Measurements from ENCODE around the gene SNX15. TPM values are rescaled to one million over a fixed set of nuclear protein-coding genes. Genes with fewer than 3 reads are reported as not detected.
"Not testable (repeated sequence)": the region's sequence is repeated elsewhere in the genome, so short reads cannot be mapped to it uniquely, and the experiment has no call there.

SNX15 gene
- total RNA-seq, 1 donor from 2014 or later = 39.4 TPM

GRCh38 chr11:65016705-65017104, 10.5 kb upstream of the SNX15 start:
- peak; percentile 37 for DNase-seq (ENCODE audit: low spot score)

GRCh38 chr11:65017937-65018336, 9.3 kb upstream of the SNX15 start:
- no peak for DNase-seq (ENCODE audit: low spot score)

GRCh38 chr11:65019824-65020223, 7.4 kb upstream of the SNX15 start:
- DNase-seq (ENCODE audit: low spot score) = no peak

GRCh38 chr11:65021003-65021402, 6.2 kb upstream of the SNX15 start:
- no peak for DNase-seq (ENCODE audit: low spot score)

GRCh38 chr11:65021509-65021908, 5.7 kb upstream of the SNX15 start:
- DNase-seq (ENCODE audit: low spot score) = no peak

- DNase-seq (ENCODE audit: low spot score) = not testable (repeated sequence)
These were observed 3.7 kb upstream of the SNX15 start for GRCh38 chr11:65023502-65023901.

- DNase-seq (ENCODE audit: low spot score) = no peak
These were observed 429 bp upstream of the SNX15 start for GRCh38 chr11:65026810-65027209.

GRCh38 chr11:65032216-65032615, 5.0 kb downstream of the SNX15 start:
- no peak for DNase-seq (ENCODE audit: low spot score)

- DNase-seq (ENCODE audit: low spot score) = no peak
These were observed 7.2 kb downstream of the SNX15 start for GRCh38 chr11:65034423-65034822.

GRCh38 chr11:65035579-65035978, 8.3 kb downstream of the SNX15 start:
- no peak for DNase-seq (ENCODE audit: low spot score)

- peak; percentile 47 for DNase-seq (ENCODE audit: low spot score)
These were observed 9.7 kb downstream of the SNX15 start for GRCh38 chr11:65036931-65037330.

GRCh38 chr11:65040520-65040846, 13.2 kb downstream of the SNX15 start:
- DNase-seq (ENCODE audit: low spot score) = no peak

GRCh38 chr11:65040847-65041622, 13.8 kb downstream of the SNX15 start, which contains the start of gene SAC3D1:
SAC3D1 (plus strand) TSS chr11:65041210; CDS start chr11:65041293, 83 bp downstream.
- DNase-seq (ENCODE audit: low spot score) = peak; percentile 87

- no peak for DNase-seq (ENCODE audit: low spot score)
These were observed 15.7 kb downstream of the SNX15 start for GRCh38 chr11:65042891-65043290.

- peak; percentile 18 for DNase-seq (ENCODE audit: low spot score)
These were observed 16.8 kb downstream of the SNX15 start for GRCh38 chr11:65043881-65044501.

- DNase-seq (ENCODE audit: low spot score) = no peak
These were observed 17.8 kb downstream of the SNX15 start for GRCh38 chr11:65045061-65045460.

GRCh38 chr11:65045728-65046127, 18.5 kb downstream of the SNX15 start:
- no peak for DNase-seq (ENCODE audit: low spot score)

- DNase-seq (ENCODE audit: low spot score) = no peak
These were observed 20.6 kb downstream of the SNX15 start for GRCh38 chr11:65047581-65048422.

- no peak for DNase-seq (ENCODE audit: low spot score)
These were observed 24.2 kb downstream of the SNX15 start for GRCh38 chr11:65051398-65051858.

GRCh38 chr11:65053827-65054508, 26.7 kb downstream of the SNX15 start:
- DNase-seq (ENCODE audit: low spot score) = no peak

GRCh38 chr11:65055538-65055937, 28.3 kb downstream of the SNX15 start:
- no peak for DNase-seq (ENCODE audit: low spot score)

- no peak for DNase-seq (ENCODE audit: low spot score)
These were observed 29.8 kb downstream of the SNX15 start for GRCh38 chr11:65056999-65057398.
